ENCODE measurements around the gene RGP1. TPM values are rescaled to one million over a fixed set of nuclear protein-coding genes. Genes with fewer than 3 reads are reported as not detected.
A peak's percentile ranks its signal among the peaks of the same experiment; 100 is the strongest.

The RGP1 gene
- total RNA-seq, 2 experiments from 2014 or later = 13.5 to 27.1 TPM

- Histone ChIP-seq H3K4me1 (ENCODE audit: insufficient read depth, low read length, poor library complexity, severe bottlenecking) (peaks cover 49% of the 10 kb centered on the region), H3K4me3 (ENCODE audit: low read depth, low read length, poor library complexity, severe bottlenecking) (peak overlapping the region; percentile 89), H4K20me1 (ENCODE audit: insufficient read depth, low read length) (peaks cover 15% of the 10 kb centered on the region; the same call in 1 of the 2 replicates), H3K9me3 (ENCODE audit: low read length) (no peaks in the 10 kb centered on the region), H3K27ac (ENCODE audit: low read depth, low read length, poor library complexity, severe bottlenecking) (peak overlapping the region; percentile 46), H3K4me2 (ENCODE audit: low read length) (peak overlapping the region; percentile 97), H3K36me3 (ENCODE audit: insufficient read depth, low read length) (peaks cover 38% of the 10 kb centered on the region), H3K9me2 (ENCODE audit: insufficient read depth, low read length) (no peaks in the 10 kb centered on the region), H3K79me2 (ENCODE audit: insufficient read depth, low read depth, low read length) (peaks cover 51% of the 10 kb centered on the region), H2AFZ (ENCODE audit: low read length) (no peak overlapping the region)
- POLR2A ChIA-PET = interaction anchor here (0.6 to 2.4 kb wide), 21 partner anchors 11 to 258 kb away, joined by 3 to 18 read pairs (median 4); partner anchors contain the start of genes ARHGEF39, CA9, GBA2 and RGP1
- intact Hi-C loops (cut with micrococcal nuclease; ENCODE audit: unreplicated experiment) = loop anchor here (2.0 kb wide), 1 partner anchor 70 kb away; the partner anchor contains the start of genes CCDC107 and RMRP
- no TSS peak for BruUV-seq (replicated peaks)
- no peak for TF ChIP-seq CTCF (conservative IDR thresholded peaks at IDR 0.05; ENCODE audit: low read length)
- no peak for TF ChIP-seq EZH2phosphoT487 (IDR thresholded peaks at IDR 0.05; ENCODE audit: borderline replicate concordance, low read depth, low read length)
- CTCF ChIA-PET (ENCODE audit: unreplicated experiment) = interaction anchor here (0.8 to 2.2 kb wide), 12 partner anchors 13 to 112 kb away, joined by 3 to 13 read pairs (median 4); partner anchors contain the start of genes ARHGEF39, GBA2 and RGP1
- peak; percentile 63 for DNase-seq (ENCODE audit: low spot score)
Observed at GRCh38 chr9:35728041-35728971, 20.8 kb upstream of the RGP1 start.

GRCh38 chr9:35729101-35729500 lies 20.0 kb upstream of the RGP1 start:
- no peaks in the 10 kb centered on the region for H3K9me2 ChIP-seq (ENCODE audit: insufficient read depth, low read length)
- BruUV-seq (replicated peaks) = no TSS peak
- no peak overlapping the region for H2AFZ ChIP-seq (ENCODE audit: low read length)
- H3K4me3 ChIP-seq (ENCODE audit: low read depth, low read length, poor library complexity, severe bottlenecking) = peak overlapping the region; percentile 89
- peaks cover 56% of the 10 kb centered on the region for H3K4me1 ChIP-seq (ENCODE audit: insufficient read depth, low read length, poor library complexity, severe bottlenecking)
- H3K27ac ChIP-seq (ENCODE audit: low read depth, low read length, poor library complexity, severe bottlenecking) = peak overlapping the region; percentile 46
- TF ChIP-seq EZH2phosphoT487 (IDR thresholded peaks at IDR 0.05; ENCODE audit: borderline replicate concordance, low read depth, low read length) (no peak), CTCF (conservative IDR thresholded peaks at IDR 0.05; ENCODE audit: low read length) (no peak)
- ChIA-PET CTCF (ENCODE audit: unreplicated experiment) (interaction anchor here (0.7 to 2.2 kb wide), 4 partner anchors 14 to 83 kb away, joined by 3 to 13 read pairs (median 4); partner anchors contain the start of gene ARHGEF39), POLR2A (interaction anchor here (0.6 to 2.4 kb wide), 7 partner anchors 39 to 259 kb away, joined by 3 to 18 read pairs (median 4); partner anchors contain the start of genes ARHGEF39 and TPM2)
- intact Hi-C loops (cut with micrococcal nuclease; ENCODE audit: unreplicated experiment) = loop anchor here (2.0 kb wide), 1 partner anchor 70 kb away; the partner anchor contains the start of genes CCDC107 and RMRP
- H3K36me3 ChIP-seq (ENCODE audit: insufficient read depth, low read length) = peaks cover 31% of the 10 kb centered on the region
- H3K9me3 ChIP-seq (ENCODE audit: low read length) = no peaks in the 10 kb centered on the region
- no peak for DNase-seq (ENCODE audit: low spot score)
- H3K4me2 ChIP-seq (ENCODE audit: low read length) = peak overlapping the region; percentile 97
- peaks cover 51% of the 10 kb centered on the region for H3K79me2 ChIP-seq (ENCODE audit: insufficient read depth, low read depth, low read length)
- H4K20me1 ChIP-seq (ENCODE audit: insufficient read depth, low read length) = peaks cover 15% of the 10 kb centered on the region; the same call in 1 of the 2 replicates
